KBM-7 (cell line): ENCODE measurements around the gene TRMT44.

Experiments used
- DNase-seq: peaks from one replicate; pipeline ENCODE4 v3.0.0-alpha.2; 2015
- in situ Hi-C: fragments of 300-500 bp; cut with MboI; formaldehyde crosslinking; loops from 2 replicates; pipeline ENCODE4 v1.14.3; 2020; ENCODE audit warnings: low sequenced_read_pairs, low pct_unique_long_range_greater_than_20kb, mixed read lengths

Gene TRMT44

DNA sequence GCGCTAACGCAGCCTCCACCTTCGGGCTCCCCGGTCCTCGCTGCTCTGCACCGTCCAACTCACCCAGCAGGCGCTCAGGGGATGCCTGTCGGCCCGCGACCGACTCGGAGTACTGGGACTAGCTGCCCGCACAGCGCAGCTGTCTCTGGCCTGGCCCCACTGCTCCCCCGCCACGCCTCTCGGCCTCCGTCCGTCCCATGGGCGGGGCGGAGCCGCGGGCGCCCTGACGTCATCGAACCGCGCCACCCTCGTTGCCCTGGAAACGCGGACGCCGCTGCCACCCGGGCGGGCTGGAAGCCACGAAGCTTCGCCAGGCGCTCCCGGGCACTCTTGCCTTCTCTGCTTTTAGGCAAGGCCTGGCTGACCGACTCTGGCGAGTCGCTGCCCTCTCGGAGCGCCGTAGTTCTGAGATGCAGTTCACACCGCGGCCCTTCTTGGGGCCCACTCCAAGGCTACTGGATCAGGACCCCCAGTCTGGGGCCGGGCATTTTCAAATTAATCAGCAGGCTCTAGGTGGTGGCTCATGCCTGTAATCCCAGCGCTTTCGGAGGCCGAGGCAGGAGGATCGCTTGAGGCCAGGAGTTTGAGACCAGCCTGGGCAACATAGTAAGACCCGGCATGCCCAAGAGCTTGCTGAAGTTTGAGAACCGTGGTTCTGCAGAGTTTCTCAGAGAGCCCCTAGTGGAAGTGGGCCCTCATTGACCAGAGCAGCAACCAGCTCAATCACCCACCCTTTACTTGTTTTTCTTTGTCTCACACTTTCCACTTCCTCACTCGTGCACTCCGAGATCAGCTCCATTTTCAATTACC, 12.1 kb upstream of the TRMT44 start:
- DNase-seq: peak; percentile 93
- in situ Hi-C loops: no loop called here

DNA sequence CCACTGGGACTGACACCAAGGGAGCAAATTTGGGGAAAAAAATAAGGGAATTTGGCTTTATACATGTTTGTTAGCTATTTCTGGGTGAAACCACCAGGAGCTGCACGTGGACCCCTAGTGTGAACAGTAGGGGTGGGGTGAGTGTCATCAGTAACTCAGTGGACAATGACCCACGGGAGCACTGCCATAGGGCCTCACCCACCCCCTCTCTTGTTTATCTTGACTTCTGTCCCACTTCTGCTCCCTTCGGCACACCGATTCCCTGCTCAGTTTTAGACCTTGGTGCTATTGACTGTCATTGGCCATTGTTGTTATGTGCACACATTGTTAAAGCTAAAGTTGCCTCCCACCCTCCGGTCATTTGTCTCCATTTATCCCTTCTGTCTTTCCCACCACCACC, 9.0 kb upstream of the TRMT44 start:
- DNase-seq: no peak
- in situ Hi-C loops: no loop called here

DNA sequence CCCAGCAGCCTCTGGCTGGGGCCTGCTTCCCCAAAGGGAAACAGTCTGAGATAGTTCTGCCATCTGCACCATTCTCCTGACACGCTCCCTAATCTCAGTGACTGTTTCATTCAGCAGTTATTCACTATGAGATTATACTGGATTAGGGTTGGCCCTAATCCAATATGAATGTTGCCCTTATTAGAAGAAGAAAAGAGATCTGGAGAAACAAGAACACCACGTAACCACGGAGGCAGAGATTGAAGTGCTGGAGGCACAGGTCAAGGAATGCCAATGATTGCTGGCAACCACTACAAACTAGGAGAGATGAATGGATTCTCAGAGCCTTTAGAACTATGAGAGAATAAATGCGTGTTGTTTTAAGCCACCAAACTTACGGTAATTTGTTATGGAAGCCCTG, 7.4 kb upstream of the TRMT44 start:
- DNase-seq: no peak
- in situ Hi-C loops: no loop called here

DNA sequence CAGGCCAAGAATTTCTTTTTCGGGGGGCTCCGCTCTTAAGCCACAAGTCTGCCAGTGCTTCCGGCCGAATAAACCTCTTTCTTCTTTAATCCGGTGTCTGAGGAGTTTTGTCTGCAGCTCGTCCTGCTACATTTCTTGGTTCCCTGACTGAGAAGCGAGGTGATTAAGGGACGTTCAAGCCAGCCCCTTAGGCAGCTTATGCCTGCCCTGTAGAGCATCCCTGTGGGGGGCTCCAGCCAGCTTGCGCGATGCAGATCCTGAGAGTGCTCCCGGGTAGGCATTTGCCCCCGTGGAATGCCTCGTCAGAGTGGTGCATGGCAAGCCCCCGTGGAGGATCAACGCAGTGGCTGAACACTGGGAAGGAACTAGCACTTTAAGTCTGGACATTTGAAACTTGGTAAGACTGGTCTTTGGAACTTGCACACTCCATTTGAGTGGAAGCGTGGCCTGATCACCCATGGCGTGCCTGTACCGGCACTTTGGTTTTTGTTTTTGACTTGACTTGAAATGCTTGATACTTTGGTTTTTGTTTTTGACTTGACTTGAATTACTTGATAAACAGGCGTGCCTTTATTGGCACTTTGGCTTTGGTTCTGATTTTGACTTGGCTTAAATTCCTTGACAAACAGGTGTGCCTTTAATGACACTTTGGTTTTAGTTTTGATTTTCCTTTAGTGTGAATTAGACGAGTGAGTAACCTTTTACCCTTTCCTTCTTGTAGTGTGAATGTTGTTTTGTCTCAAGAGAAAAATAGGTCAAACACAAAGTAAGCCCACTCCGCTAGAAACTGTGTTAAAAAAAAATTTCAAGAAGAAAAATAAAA, 6.1 kb upstream of the TRMT44 start:
- DNase-seq: no peak
- in situ Hi-C loops: no loop called here

DNA sequence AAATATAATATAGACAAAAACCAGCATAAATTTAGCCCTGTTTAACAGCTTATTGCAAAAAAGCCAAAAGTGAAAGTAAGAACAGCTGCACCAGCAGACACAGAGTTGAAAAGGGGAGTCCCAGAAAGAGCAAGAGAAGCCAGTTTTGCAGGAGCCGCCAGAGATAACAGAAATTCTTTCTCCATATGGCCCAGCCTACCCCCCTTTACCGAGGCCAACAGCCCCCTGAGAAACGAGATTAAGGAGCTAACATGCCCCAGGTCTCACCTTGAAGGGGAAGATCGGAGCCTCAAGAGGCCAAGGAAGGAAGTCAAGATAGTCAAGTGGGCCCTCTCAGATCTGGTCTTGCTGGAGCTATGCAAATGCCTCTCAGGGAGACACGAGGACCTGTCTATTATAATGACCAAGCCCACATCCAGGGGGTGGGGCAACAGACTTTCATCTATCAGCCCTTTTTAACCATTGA, 4.9 kb upstream of the TRMT44 start:
- no peak for DNase-seq
- in situ Hi-C loops: no loop called here

DNA sequence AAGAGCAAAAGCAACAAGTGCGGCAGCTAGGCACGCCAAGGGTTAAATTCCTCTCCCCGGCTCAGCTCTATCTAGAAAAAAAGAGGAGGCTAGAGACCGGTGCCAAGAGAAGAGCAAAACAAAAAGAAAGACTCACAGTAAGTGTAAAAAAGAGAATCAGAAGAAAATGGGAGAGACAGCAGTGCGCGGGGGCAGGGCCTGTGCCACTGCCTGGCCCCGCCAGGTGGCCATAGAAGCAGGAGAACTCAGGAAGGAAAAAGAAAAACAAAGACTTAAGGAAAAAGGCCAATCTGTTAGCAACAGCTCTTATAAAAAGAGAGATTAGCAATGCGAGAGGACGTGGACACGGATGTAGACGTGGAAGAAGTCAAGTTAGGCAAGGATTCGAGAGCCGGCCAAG, 3.3 kb upstream of the TRMT44 start:
- in situ Hi-C loops: no loop called here
- no peak for DNase-seq

DNA sequence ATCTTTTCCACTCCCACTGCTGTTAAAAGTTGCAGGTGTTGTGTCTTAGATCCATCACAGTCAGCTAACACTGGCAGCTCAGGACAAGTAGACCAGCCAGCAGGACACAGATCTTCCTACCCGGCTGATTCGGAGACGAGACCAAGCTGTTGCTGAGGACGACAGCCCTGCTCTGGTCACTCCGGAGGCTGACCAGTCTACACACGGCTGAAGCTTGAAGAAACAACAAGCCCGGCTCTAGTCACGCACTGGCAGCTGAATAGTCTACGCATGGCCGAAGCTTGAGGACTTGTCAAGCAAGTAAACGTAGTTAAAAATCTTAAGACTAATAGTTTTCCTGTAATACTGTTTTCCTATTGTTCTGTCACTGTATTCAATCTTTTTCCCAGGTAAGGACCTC, 1.8 kb upstream of the TRMT44 start:
- in situ Hi-C loops: no loop called here
- no peak for DNase-seq

DNA sequence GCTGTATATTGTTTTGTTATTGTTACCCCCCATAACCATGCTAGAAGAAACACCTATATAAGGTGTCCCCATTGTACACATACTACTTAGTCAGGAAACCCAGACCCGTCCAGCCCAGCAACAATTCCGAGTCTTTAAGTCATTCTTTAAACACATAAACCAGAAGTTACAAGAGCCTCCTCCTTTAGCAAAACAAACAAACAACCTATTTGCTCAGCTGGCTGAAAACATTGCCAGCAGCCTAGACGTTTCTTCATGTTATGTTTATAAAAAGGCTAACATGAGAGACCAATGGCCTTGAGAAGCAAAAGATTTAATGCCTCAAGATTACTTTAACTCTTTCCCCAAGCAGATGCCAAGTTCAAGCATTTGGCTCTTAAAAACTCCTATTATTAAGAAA, 1.4 kb upstream of the TRMT44 start:
- no peak for DNase-seq
- in situ Hi-C loops: no loop called here

DNA sequence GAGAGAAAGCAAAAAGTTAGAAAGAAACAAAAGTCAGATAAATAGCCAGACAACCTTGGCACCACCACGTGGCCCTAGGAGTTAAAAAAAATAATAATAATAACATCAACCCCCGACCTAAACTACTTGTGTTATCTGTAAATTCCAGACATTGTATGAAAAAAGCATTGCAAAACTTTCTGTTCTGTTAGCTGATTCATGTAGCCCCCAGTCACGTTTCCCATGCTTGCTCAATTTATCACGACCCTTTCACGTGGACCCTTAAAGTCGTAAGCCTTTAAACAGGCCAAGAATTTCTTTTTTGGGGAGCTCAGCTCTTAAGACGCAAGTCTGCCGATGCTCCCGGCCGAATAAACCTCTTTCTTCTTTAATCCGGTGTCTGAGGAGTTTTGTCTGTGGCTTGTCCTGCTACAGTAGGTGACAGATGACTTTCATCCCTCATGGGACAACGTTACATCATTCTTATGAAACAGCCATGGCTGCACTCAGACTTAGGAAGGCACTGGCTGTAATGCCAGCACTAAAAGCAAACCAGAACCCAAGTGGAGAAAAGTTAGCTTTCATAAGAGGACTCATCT, 574 bp upstream of the TRMT44 start:
- in situ Hi-C loops: no loop called here
- no peak for DNase-seq

DNA sequence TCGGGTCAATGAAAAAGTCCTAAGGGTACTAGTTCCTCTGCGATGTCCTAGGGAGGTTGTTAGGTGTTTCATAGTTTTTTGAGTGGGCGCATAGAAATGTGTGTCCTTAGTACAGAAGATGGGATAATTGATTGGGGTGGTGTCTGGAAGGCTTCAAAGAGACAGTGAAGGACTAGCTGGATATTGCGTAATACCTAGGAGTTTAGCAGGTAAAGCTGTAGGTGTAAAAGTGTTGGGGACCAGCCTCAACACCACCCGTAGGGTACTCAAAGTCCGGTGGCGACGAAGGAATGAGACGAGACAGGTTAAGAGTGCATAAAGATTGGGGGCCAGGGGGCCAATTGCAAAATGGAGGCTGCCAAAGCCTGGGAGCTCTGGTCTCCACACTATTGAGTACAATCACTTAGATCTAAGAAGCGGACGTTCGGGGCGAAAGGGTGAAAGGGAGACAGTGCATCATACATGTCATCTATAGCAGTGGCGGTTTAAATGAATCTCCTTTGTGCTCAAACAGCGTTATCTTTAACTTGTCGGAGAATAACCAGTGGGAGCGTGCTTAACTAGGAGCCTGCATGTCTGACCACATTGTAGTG, 1.0 kb downstream of the TRMT44 start:
- peak; percentile 7 for DNase-seq
- in situ Hi-C loops: no loop called here

DNA sequence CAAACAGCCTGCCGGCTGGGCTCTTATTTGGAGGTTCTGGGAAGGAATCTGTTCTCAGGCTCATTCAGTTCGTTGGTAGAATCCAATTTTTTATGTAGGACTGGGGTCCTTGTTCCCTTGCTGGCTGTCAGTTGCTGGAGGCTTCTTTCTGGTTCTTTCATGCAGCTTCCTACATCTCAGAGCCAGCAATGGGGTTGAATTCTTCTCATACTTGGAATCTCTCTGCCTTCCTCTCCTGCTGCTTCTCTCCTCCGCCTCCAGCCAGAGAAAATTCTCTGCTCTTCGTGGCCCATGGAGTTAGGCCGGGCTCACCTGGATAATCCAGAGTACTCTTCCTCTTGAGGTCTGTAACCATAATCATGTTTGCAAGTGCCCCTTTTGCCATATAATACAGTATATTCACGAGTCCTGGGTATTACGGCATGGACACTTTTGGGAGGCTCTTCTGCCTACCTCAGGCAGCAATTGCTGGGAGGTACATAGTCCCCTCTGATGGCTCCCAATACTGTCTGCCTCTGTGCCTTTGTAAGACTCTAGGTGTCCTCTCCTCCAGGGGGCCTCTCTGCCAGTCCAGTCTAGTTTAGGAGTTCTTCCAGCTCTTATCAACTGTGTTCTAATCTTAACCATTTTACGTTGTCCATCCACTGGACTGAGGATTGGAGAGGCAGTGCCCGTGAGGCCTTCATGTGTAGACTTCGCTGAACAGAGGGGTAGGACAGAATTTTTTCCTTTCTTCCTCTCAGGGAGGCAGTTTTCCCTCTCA, 2.2 kb downstream of the TRMT44 start:
- DNase-seq: no peak
- in situ Hi-C loops: no loop called here

DNA sequence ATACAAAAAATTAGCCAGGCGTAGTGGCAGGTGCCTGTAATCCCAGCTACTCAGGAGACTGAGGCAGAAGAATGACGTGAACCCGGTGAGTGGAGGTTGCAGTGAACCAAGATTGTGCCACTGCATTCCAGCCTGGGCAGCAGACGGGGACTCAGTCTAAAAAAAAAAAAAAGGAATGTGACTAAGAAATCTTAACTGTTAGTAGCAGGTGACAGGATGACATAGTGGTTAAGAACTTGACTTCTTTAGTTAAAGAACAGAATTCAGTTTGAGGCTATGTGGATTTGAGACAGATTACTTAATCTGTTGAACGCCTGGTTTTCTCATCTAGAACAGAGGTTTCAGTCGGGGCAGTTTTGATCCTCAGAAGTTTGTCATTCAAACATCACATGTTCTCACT, 3.2 kb downstream of the TRMT44 start:
- in situ Hi-C loops: no loop called here
- no peak for DNase-seq

DNA sequence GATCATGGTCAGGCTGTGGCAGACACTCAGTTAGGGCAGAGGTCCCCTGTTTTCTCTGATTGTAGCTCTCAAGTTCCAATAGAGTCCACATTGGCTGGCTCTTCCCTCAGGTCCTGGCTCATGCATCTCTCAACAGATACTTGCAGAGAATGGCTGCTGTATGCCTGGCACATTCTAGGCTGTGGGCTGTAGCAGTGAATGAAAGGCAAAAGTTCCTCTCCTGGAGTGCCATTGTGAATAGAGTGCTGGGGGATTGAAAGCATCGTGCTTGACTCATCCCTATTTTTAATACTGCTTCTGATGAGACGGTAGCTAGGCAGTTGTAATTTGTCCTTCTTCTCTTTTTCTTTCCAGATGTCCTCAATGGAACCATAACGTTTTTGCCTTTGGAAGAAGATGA, 5.5 kb downstream of the TRMT44 start:
- in situ Hi-C loops: no loop called here
- DNase-seq: no peak

DNA sequence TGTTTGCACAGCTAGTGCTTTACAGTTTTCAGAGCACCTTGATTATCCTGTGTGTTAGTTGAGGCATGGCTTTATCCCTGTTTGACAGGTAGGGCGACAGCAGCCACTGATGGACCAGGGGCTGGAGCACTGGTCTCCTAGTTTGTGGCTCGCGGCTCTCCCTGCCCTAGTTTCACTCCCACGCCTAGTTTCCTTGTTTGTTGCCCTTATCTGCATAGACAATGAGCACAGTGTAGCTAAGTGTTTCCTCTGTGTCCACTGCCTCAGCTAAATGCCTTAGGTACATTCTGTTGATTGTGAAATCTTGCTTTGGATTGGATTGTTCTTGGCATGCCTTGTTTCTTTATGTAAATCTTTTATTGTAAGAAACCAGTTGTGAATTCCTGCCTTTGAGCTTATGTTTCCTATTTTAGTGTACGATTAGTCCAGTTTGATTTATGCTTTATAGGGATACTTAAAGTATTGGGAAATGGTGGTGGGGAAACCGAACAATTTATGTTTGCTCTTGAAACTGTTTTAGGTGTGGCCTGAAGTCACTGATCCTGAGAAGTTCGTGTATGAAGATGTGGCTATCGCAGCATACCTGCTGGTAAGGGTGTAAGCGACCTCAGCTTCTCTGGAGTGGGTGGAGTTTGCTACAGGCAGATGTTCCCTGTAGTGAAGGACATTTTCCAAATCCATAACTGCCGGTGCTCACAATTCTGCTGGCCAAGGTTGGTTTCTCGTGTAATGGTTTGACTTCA, 11.0 kb downstream of the TRMT44 start:
- DNase-seq: no peak
- in situ Hi-C loops: no loop called here

DNA sequence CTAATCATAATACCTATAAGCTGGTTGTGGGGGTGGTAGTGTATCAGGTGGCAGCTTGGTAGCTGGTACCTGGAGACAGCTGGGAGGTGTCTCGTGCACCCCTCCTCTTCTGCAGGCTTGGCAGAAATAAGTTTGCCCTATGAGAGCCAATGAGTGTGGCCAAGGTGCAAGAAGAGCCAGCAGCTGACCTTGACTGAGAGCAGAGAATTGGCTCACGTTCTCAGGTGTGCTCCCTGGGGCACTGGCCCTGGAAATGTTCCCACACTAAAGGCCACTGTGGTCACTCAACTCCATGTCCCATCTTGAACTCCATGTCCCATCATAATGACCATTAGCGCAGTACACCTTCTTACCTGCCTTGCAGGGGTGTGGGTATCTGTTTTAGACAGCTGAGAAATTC, 13.4 kb downstream of the TRMT44 start:
- no peak for DNase-seq
- in situ Hi-C loops: no loop called here

DNA sequence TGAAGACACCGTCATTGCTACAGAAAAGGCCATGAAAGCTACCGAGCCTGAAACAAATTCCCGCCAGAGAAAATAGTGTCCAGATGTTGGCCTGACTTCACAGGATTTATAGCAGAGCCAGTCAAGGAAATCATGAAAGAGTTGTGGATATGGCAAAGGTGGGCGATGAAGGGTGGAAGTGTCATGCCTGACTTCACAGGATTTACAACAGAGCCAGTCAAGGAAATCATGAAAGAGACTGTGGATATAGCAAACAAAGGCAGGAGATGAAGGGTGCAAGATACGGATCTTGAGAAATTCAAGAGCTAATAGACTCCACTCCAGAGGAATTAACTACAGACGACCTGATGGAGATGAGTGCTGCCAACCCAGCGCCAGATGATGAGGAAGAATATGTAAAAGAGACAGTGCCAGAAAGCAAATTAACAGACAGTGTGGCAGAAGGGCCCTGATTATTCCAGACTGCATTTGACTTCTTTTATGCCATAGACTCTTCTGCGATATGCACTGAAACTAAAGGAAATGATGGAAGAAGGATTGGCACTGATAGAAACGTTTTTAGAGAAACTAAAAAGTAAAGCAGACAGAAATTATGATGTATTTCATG, 17.2 kb downstream of the TRMT44 start:
- DNase-seq: no peak
- in situ Hi-C loops: no loop called here

DNA sequence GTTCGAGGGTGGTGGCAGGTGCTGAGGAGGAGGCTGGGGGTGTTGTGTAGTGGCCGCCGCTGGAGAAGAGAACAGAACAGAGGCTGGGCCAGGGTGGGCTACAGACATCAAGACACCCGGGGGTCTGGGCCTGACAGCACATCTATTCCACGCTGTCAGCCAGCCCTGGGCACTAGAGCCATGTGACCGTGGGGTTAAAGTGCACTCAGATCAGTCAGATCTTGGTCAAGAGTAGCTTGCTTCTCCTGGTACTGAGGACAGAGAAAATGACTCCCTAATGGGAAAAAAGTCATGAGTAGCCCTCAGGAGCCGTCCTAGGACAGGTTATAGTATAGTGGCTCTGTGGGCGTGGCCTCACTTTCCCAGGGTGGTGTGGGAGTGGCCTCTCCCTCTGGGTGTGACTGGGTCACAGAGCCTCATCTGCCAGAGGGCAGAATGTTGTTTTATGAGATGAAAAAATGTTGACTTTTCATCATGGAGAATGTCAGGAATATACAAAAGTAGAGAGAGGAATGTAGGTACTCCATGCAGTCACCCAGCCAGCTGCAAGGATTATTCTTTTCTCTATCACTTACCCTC, 19.4 kb downstream of the TRMT44 start:
- DNase-seq: no peak
- in situ Hi-C loops: no loop called here

DNA sequence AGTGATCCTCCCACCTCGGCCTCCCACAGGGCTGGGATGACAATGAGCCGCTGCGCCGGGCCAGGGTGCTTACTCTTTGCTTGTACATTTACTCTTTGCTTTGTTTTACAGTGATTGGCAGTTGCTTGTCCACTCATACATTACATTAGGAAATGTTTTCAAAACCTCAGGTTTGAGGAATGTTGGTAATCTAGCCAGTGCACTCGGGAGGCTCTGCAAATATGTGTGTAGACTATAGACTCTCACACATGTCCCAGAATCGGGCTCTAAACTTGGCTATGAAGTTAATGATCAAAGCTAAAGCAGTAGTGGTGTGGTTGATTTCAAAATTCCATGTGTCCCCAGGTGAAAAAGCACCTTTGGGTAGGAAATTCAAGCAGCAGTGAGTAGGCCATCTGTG, 20.5 kb downstream of the TRMT44 start:
- in situ Hi-C loops: no loop called here
- no peak for DNase-seq
